Measurements from ENCODE around the gene CD59.
"Not testable (repeated sequence)": the region's sequence is repeated elsewhere in the genome, so short reads cannot be mapped to it uniquely, and the experiment has no call there.

Gene CD59

DNA sequence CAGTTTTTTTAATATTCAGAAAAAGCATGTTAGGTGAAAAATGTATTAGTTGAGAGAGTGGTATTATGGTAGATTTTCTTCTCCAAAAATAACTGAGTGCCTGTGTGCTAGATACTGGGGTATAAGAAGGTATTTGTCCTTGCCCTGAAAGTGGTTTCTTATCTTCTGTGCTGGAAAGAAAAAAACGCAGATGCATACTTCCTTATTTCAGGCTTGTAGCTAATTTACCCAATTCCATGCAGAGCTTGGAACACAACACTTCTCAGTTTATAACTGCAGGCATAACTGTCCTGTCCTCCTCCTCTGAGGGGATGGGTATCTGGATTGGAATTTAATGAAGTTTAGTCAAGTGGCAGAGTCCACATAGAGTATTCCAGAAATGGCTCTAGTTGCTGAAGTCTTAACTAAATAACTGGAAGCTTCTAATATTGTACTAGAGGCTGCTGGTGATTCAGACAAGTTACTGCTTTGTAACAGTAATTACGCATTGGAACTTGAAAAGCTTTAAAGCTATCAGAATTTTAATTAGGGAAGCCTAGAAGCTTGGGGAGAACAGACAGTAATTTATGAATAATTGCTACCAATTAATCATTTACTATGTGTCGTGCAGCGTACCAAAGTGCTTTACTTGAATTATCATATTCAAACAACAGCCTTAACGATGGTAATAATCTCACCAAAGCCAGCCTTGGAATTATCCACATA is 22.9 kb downstream of the CD59 start:
- DNase-seq (ENCODE audit: low read depth in 2 of 2) = no peak

DNA sequence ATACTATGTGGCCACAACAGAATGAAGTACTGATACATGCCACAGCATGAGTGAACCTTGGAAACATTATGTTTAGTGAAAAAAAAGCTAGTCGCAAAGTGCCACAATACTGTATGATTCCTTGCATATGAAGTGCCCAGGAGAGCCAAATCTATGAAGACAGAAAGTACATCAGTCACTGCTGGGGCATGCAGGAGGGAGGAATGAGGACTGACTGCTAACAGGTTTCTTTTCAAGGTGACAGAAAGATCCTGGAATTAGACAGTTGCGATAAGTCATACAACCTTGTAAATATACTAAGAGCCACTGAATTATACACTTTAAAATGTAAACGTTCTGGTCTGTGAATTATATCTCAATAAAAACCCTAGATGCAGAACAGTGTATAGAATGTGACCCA is 23.8 kb downstream of the CD59 start:
- DNase-seq (ENCODE audit: low read depth in 2 of 2) = no peak

DNA sequence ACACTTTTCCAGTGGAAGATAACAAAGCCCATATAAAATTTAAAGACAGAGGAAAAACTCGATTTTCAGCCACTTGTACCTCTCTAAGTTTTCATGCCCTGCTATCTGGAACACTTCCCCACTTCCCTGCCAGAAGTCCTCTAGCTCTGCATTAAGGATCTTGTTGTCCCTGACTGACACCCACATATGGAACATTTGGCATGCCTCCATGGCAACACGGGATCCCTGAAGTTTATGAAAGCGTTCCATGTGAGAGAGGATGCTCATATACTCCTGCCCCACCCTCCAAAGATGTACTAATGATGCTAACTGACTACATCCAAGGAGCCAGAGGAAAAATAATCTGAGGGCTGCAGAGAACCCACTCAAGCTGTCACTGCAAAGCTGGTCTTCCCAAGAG is 26.8 kb downstream of the CD59 start:
- no peak for DNase-seq (ENCODE audit: low read depth in 2 of 2)

DNA sequence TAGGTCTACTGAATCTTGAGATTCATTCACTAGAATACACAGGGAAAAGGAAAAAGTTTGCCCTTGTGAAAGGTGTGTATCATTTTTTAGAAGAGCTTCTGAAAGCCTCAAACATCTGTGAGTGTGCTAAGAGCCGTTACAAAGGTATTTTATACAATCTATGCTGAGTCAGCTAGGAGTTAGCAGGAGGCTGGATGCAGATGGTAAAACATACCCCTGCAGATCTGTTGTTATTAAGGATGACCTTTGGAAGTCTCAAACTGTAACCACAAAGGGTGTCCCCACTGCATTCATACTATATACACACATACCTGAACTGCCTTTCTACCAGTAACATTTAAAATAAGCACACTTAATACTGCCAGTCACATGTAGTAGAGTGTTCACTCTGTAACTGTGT is 27.2 kb downstream of the CD59 start:
- no peak for DNase-seq (ENCODE audit: low read depth in 2 of 2)

DNA sequence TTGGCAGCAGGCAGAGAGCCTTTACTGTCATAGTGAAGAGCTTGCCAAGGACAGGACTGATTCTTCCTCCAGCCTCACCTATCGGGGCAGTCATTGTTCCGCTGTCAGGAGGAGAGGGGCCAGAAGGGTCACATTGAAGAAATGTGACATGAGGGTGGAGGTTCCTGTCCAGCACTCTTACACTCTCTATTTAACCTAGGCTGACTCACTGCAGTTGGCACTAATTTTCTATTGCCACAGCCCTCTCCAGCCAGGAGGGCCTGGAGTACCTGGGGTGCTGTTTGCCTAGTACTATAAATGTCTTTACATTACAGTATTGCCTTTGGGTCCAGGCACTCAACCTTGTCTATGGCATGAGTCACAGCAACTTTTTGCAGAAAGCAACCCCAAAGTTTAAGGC is 28.4 kb downstream of the CD59 start:
- DNase-seq (ENCODE audit: low read depth in 2 of 2) = not testable (repeated sequence)

DNA sequence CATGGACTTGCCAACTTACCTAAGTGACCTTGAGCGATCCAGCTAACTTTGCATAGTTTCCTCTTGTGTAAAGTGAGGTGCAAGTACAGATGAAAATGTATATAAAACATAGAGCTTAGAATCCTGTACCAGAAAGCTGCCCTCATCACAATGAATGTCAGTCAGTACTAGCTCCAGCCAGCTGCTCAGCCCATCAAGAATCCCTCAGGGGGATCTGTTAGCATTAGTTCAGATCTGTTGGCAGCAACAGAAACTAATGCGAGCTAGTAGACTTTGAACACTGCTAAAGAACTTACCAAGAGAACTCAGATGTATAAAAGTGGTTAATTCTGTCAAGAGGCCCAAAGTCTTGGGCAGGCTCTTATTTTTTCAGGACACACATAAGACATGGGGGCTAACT is 29.3 kb downstream of the CD59 start:
- DNase-seq (ENCODE audit: low read depth in 2 of 2) = no peak

DNA sequence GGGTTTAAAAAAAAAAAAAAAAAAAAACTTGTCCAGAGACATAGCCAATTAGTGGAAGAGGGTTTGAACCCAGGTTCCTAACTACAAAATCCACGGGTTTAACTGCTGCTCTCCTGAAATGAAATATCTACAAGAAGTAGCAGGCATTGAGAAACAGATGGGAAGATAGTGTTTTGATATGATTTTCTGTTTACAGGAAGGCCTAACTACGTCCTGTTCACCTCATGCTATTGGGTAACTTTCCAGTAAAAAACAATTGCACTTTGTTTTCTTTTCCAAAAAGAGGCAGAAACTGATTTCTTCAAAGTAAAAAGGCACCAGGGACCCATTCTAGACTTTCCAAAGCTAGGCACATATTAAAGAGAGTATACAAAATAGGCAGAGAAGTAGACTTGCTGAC is 29.7 kb downstream of the CD59 start:
- no peak for DNase-seq (ENCODE audit: low read depth in 2 of 2)

DNA sequence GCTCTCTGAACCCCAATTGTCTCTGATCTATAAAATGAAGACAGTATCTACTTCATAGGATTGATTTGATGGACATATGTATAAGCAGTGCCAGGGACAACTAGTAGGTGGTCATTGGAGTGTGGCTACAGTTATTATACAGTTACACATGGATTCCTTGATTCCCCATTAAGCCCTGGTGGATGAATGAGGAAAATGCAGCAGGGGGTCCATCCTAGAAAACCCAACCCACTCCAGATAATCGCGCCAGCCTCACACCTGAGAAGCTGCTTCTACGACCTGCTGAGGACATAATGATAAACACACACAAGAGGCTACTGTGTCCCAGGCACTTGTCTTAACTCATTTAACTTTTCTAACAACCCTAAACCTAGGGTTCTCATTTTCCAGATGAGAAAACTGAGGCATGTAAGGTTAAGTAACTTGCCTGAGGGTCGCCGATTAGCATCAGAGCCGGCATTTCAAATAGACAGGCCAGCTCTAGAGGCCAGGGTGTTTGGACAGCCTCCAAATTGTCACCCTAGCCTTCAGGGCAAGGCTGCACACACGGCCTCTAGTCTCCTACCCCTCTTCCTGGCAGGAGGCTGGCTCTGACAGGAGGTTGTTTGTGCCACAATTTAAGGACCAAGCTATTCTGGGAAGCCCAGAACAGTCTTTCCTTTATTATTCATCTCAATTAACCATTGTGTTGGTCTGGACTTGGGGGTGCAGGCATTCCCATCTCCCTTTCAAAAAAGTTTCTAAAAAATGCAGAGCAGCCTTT is 31.8 kb downstream of the CD59 start:
- DNase-seq (ENCODE audit: low read depth in 2 of 2) = no peak

DNA sequence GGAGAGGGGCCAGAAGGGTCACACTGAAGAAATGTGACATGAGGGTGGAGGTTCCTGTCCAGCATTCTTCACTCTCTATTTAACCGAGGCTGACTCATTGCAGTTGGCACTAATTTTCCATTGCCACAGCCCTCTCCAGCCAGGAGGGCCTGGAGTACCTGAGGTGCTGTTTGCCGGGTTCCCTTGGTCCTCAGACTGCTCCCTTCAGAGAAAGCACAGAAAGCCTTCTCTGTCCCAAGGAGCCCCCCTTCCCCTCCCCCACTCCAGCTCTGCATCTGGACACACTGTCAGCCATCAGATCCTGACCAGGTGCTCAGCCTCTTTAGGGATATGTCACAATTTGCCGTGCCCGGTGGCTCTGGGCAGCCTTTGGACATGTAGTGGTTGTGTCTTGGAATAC is 32.4 kb downstream of the CD59 start:
- DNase-seq (ENCODE audit: low read depth in 2 of 2) = no peak

DNA sequence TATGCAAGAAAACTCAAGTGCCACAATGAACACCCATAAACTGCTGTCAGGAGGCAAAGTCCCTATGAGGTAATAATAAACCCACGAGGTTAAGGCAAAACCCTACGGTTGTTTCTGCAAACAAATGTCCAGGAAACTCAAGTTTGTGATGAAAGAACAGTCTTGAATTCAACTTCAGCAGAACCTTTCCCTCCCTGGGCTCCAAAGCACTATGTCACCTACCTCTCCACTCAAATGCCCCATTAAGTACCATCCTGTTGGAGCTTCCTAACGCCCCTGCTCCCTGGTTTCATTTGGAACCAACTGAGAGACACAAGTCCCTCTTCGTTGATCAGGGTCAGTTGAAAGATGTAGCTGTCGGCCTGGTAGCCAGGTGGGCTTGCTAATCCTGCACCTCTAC is 33.0 kb downstream of the CD59 start:
- DNase-seq (ENCODE audit: low read depth in 2 of 2) = no peak

DNA sequence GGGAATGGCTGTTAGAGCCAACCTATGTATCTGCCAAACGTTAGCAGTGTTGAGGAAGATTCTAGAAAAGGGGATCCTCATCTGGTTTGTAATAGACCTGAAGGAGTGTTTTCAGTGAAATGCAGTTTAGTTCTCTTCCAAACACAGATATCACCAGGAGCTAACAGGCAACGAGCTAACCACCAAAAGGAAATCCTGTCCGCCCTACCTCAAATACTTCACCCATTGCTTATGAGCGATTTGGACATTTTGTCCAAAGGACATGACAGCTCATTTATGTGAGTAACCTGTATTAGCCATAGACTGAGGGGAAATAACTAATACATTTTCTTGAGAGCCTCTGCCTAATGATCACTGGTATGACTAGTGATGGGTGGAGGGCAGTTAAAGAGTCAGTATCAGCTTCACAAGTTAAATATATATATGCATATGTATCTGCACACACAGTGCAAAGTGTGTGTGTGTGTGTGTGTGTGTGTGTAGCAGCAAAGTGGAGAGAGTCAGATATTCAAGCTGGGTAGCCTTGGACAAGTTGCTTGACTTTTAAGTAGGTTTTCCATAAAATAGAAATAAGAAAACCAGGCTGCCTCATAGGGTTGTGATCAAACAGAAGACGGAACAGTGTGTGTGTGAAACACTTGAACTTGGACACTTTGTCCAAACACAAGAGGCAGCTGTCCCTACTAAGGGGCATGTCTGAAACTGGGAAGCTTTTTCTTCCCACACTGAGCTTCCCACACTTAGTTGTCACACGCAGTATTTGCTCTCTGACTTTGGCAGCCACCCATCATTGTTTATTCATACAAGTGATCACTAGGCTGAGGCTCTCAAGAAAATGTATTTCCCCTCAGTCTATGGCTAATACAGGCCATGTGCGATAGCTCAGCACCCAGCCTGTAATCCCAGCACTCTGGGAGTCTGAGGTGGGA is 34.7 kb downstream of the CD59 start:
- DNase-seq (ENCODE audit: low read depth in 2 of 2) = no peak

DNA sequence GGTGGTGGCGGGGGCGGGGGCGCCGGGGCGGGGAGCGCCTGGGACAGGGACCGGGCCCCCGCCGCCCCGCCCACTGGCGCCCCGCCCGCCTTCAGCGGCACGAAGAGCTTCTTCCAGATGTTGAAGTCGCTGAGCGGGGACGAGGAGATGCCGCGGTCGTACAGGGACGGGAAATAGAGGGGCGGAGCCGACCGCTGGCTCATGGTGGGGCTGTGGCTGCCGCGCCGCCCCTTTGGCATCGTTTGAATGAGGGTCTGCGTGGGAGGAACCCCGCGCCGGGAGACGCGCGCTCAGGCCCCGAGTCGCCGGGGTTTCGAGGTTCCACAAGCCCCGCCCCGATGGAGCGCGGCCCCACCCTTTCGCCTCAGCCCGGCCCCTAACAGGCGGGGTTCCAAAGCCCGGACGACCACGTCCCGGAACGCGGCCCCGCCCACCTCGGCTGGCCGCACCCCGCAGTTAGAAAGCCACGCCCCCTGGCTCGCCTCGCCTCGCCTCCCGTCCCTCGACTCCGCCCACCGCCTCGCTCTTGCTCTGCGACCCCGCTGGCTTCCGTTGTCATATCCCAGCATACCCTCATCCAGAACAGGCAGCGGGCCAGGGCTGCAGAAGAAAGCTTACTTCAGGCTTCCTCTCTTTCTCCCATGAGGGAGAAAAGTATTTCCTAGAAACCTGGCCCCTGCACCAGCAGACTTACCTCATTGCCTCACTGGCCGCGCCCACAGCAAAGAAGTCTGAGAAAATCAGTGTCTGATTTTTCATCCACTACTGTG is 35.5 kb downstream of the CD59 start, which contains the start of gene C11orf91:
TSS of gene C11orf91 (minus strand) at position 325 of the 770 bp plus-strand sequence. CDS start at position 239, 86 bp downstream.
- DNase-seq (ENCODE audit: low read depth in 2 of 2) = peak; percentile 88 to 93

DNA sequence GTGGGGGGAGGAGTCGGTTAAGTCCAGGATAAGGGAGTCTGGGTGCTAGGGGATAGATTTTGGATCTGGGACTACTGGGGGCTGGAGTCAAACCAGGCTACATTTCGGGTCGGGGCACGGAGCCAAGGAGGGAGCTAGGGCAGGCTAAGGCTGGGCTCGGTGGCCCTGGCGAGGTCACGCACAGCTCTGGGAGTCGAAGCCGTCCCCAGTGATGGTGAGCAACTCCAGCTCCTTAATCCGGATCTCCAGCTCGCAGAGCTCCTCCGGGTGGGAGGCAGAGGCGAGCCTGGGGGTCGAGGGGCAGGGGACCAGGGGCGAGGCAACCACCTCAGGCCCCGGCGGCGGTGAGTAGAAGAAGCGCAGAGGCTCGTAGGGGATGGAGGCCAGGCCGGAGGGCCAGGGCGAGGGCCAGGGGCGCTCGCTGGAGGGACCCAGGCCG is 36.1 kb downstream of the CD59 start:
- no peak for DNase-seq (ENCODE audit: low read depth in 2 of 2)

DNA sequence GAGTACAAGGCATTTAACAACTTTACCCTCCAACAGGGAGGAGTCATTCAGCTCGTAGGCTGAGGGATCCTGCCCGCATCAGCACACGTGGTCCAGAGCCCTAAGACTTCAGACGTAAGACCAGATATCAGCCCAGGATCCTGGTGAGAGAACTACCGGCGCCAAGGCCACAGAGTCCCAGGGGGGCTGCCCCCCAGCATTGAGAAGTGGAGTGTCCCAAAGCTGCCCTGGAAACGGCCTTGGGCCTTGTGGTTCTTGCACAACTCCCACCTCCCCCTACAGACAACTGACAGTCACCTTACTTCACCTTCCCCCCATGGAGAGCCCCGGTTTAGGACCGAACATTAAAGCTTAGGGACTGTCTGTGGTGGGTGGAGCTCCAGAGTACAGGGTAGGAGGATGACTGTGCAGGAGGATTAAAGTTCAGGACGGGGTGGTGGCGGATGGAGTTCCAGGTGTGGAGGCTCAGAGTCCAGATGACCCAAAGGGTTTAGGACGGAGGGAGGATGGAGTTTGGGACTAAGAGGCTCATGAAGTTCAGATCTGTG is 36.6 kb downstream of the CD59 start:
- no peak for DNase-seq (ENCODE audit: low read depth in 2 of 2)

DNA sequence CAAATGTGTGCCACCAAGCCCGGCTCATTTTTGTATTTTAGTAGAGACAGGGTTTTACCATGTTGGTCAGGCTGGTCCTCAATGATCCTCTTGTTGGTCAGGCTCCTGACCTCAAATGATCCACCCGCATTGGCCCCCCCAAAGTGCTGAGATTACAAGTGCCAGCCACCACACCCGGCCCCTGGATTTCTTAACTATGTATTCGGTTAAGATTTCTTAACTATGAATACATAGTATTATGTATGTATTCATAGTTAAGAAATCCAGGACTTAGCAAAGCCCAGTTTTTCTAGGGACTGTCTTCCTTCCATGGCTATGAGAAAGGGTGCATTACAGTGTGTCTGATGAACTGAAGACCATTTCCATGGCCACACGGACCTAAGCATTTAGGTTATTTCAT is 37.3 kb downstream of the CD59 start:
- DNase-seq (ENCODE audit: low read depth in 2 of 2) = no peak

DNA sequence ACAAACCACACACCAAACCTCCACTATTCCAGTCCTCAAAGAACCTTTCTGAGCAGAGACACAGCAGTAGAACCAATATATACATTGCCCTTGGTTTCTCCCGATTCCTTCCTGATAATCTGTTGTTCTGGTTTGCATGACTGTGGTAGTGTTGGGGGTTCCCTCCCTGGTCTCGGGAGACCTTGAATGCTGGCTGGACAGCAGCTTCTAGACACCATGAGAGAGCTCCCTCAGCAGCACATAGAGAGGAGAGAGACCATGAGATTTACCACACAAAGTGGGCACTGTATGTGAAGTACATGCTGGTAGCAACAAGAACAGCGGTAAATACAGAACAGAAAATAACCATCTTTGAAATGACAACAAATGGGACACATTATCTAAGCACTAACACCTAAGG is 38.2 kb downstream of the CD59 start:
- no peak for DNase-seq (ENCODE audit: low read depth in 2 of 2)

DNA sequence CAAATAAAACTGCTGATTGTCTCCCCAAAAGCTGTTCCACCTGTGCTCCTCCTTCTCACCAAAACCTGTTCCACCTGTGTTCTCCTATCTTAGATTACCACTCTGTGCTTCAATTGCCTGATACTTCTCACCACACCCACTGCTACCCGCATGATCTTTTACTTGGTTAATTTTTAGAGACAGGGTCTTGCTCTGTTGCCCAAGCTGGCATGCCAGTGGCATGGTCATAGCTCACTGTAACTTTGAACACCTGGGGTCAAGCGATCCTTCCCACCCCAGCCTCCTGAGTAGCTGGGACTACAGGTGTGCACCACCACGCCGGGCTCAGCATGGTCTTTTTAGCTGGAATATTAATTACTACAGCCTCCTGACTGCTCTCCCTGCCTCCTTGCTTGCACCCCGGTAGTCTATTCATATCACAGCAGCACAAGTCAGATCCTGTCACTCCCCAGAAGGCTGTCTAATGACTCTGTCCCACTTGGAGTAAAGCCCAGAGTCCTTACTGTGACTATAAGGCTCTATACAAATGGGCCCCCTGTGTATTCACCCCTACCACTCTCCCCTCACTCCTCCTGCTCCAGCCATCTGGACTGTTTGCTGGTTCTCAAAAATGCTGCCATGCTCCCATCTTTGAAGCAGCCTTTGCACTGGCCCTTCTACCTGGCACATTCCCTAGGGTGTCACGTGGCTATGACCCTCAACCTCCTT is 39.1 kb downstream of the CD59 start:
- DNase-seq (ENCODE audit: low read depth in 2 of 2) = no peak

DNA sequence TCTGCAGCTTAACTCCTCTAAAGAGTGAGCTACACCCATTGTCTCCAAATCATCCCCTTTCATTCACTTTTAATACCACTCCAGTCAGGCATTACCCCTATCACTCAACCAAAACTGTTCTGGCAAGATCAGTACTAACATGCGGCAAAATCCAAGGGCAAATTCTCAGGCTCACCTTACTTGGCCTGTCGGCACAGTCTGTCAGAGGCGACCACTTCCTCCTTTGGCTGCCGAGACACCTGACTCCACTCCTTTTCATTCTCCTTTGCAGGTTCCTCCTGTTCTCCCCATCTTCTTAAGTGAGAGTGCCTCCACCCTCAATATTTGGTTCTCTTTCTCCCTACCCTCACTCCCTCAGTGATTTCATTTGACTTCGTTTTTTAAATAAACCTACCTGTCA is 39.8 kb downstream of the CD59 start:
- no peak for DNase-seq (ENCODE audit: low read depth in 2 of 2)

DNA sequence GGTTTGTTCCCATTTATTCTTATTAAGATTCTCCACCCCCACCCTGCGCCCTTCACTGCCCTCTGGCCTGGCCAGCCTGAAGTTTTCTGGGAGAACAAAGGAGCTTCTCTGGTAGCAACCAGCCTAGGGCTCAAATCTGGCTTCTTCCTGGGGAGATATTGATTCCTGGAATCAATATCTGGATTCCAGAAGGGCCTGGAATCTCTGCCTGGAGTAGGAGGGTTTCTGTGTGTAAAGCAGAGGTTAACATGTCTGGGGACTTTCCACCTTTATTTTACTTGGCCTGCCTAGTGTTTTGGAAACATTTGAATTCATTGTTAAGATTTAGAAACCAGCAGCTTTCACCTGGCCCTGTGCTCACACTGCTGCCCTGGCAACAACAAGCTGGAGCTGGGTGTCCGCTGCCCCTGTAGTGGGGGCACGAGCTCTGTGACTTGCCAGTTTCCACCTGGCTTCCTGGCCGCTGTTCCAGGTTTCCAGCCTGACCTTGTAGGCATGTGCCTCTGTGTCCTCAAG is 41.1 kb downstream of the CD59 start:
- DNase-seq (ENCODE audit: low read depth in 2 of 2) = no peak

DNA sequence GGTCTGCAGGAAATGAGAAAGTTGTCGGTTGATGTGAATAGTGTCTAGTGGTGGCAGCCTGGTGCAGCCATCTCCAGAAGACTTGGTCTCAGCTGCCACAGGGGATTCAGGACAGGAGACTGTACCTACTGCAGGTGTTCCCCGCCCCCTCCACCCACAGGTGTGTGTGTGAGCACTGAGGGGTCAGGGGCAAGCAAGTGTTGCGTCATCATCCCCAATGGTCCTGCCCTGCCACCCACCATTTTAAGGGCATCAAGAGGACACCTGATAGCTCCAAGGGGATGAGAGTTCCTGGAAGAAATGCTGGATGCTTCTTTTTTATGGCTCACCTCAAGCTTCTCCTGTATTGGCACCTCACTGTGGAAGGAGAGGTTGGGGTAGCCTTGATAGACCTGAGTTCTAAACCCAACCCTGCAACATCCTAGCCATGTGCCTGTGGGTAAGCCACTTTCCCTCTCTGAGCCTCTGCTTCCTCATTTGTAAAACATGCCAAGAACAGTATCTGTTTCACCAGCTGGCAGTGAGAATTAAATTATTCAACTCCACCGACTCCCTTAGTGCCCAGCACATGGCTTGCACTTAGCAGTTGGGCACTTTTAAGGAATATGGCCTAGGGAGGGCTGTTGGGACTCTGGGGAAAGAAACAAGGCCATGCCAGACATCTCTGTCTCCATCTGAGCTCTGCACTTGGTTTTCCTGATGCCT is 41.7 kb downstream of the CD59 start:
- no peak for DNase-seq (ENCODE audit: low read depth in 2 of 2)
